ENCODE measurements around the gene ZFAND6.
"Not testable (repeated sequence)": the region's sequence is repeated elsewhere in the genome, so short reads cannot be mapped to it uniquely, and the experiment has no call there.

ZFAND6 gene

DNA sequence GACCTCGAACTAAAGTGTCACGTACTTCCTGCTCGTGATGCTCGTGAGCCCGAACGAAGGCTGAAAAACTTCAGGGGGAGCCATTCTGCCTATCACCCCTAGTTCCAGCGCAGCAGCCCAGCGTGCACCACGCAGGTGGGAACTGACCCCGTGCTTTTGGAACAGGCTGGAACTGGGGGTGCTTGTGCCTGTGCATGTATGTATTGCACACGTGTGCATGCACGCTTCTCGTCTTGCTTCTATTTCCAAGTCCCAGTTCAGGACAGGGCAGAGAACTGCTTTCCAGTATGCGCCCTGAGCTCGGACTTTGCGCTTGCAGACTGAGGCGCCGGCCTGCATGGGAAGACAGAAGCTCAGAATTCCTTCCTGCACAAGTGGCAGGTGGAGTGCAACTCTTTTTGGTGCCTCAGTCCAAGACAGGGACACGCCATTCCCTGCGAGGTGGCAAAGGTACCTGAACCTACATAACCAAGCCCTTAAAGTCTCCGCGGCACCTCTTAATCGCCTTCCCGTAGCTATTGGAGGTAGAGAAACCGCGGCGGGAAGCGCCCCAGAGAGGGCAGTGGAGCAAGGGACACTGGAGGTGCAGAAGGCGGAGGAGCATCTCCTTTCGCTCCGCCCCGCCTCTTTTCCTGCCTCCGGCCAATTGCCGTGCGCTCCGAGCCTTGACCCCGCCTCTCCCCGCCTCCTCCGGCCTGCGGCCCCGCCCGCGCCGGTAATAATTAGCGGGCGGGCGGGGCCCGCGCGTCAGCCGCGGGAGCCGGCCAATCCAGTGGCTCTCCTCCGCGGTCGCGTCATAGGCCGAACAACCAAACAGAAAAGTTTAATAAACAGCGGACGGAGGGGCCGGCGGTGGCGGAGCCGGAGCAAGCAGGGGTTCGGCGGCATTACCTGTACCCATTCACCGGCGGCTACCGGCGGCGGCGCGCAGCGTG lies at the start of gene ZFAND6:
Gene ZFAND6, plus strand, starts transcription at position 826 of the 935 bp plus-strand sequence. CDS start 60,669 bp downstream, outside the sequence.
- DNase-seq (ENCODE audit: low spot score) = peak; percentile 98

- DNase-seq (ENCODE audit: low spot score) = no peak
Measured at GRCh38 chr15:80010131-80010673, 49.3 kb upstream of the ZFAND6 start.

DNA sequence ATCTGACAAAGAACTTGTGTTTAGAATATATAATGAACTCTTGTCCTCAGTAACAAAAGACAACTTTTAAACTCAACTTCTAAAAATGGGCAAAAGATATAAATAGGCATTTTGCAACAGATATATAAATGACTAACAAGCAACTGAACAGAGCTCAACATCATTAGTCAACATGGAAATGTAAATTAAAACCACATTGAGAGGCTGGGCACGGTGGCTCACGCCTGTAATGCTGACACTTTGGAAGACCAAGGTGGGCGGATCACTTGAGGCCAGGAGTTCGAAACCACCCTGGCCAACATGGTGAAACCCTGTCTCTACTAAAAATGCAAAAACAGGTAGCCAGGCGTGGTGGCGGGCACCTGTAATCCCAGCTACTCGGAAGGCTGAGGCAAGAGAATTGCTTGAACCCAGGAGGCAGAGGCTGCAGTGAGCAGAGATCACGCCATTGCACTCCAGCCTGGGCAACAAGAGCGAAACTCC lies 48.4 kb upstream of the ZFAND6 start:
- peak; percentile 55 for DNase-seq (ENCODE audit: low spot score)

- DNase-seq (ENCODE audit: low spot score) = no peak
Measured at GRCh38 chr15:80011596-80011995, 47.9 kb upstream of the ZFAND6 start.

DNA sequence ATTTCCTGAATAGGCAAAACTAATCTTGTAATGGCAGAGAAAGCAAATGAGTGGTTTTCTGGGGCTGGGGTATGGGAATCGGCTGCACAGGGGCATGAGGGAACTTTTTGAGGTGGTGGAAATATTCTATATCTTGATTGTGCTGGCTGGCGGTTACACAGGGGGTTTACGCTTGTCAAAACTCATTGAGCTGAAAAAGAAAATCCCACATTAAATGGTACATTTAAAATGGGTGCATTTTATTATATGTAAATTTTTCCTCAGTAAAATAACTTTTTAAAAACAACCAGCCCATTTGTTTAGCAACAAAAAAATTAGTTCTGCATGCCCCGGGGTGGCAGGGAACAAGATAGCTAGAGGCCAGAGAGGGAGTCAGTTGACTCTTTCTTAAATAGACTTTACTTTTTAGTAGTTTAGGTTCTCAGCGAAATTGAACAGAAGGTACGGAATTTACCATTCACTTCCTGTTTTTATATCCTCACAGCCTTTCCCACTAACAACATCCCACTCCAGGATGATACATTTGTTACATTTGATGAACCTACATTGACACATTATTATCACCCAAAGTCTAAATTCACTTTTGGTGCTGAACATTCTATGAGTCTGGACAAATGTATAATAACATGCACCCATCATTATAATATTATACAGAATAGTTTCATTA lies 47.3 kb upstream of the ZFAND6 start:
- DNase-seq (ENCODE audit: low spot score) = no peak

GRCh38 chr15:80014186-80014585 lies 45.3 kb upstream of the ZFAND6 start:
- DNase-seq (ENCODE audit: low spot score) = not testable (repeated sequence)

GRCh38 chr15:80015156-80015555 lies 44.3 kb upstream of the ZFAND6 start:
- no peak for DNase-seq (ENCODE audit: low spot score)

GRCh38 chr15:80016506-80016905 lies 43.0 kb upstream of the ZFAND6 start:
- DNase-seq (ENCODE audit: low spot score) = not testable (repeated sequence)

DNA sequence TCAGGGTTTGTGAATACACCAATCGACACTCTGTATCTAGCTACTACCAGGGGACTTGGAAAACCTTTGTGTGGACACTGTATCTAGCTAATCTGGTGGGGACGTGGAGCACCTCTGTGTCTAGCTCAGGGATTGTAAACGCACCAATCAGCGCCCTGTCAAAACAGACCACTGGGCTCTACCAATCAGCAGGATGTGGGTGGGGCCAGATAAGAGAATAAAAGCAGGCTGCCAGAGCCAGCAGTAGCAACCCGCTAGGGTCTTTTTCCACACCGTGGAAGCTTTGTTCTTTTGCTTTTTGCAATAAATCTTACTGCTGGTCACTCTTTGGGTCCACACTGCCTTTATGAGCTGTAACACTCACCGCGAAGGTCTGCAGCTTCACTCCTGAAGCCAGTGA lies 42.3 kb upstream of the ZFAND6 start:
- not testable (repeated sequence) for DNase-seq (ENCODE audit: low spot score)

DNA sequence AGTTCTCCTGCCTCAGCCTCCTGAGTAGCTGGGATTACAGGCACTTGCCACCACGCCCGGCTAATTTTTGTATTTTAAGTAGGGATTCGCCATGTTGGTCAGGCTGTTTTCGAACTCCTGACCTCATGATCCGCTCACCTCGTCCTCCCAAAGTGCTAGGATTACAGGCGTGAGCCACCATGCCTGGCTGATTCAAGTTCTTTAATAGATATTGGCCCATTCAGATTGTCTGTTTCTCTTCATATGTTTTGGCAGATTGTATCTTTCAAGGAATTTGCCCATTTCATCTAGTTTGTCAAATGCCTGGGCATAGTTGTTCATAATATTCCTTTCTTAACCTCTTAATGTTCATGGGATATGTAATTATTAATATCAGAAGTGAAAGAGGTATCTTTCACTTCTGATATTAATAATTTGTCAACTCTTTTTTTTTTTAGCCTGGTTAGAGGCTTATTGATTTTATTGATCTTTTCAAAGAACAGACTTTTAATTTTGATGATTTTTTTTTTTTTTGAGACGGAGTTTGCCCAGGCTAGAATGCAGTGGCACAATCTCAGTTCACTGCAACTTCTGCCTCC lies 40.2 kb upstream of the ZFAND6 start:
- no peak for DNase-seq (ENCODE audit: low spot score)

GRCh38 chr15:80020149-80020548 lies 39.3 kb upstream of the ZFAND6 start:
- not testable (repeated sequence) for DNase-seq (ENCODE audit: low spot score)

DNA sequence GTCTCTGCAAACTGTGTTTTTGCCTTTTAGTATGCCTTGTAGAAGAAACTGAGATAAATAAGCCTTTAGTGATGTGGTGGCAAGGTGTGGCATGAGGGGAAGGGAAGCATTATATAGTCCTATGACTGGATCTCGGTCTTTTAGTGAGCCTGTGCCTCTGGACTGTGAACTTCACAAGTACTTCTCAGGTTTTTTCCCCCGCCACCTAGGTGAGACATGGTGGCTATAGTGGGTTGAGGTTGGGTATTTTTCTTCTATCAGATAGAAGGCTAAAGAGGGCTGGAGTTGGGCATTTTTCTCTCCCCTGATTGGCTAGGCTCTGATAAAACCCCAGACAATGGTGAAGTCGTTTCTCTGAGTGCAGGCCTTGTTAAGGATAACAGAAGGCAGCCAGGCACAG lies 38.7 kb upstream of the ZFAND6 start:
- DNase-seq (ENCODE audit: low spot score) = no peak

DNA sequence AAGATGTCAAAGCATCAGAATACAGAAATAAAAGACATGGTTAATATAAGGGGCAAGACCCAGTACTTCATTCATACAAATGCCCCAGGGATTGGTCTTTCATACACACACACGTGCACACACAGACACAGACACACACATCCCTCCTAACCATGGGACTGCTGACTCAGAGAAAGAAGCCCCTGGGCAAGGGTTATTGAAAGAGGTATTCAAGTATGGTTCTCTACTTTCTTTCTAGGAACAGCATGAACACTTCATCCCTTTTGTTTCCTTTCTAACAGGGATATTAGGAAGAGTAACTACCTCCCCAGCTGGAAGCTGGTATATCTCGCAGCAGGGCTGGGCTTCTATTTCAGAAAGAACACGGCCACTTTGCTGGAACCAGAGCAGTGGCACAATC lies 33.2 kb upstream of the ZFAND6 start:
- no peak for DNase-seq (ENCODE audit: low spot score)

DNA sequence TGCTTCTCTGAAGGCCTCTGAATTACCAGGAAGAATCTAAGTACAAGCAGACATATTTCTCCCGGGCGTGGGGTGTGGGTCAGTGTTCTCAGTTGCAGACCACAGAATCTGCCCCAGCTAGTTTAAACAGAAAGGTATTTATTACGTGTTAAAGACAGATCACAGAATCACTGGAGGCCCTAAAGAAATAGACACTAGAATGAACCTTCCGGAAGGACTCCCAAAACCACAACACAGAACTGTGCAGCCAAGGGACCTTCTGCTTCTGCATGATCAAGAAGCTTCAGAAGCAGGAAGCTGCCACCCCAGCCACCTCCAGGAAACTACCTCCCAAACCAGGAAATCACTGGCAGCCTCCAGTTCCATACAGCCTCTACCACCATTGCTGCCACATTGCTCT lies 32.7 kb upstream of the ZFAND6 start:
- no peak for DNase-seq (ENCODE audit: low spot score)

- DNase-seq (ENCODE audit: low spot score) = no peak
Measured at GRCh38 chr15:80028937-80029336, 30.5 kb upstream of the ZFAND6 start.

DNA sequence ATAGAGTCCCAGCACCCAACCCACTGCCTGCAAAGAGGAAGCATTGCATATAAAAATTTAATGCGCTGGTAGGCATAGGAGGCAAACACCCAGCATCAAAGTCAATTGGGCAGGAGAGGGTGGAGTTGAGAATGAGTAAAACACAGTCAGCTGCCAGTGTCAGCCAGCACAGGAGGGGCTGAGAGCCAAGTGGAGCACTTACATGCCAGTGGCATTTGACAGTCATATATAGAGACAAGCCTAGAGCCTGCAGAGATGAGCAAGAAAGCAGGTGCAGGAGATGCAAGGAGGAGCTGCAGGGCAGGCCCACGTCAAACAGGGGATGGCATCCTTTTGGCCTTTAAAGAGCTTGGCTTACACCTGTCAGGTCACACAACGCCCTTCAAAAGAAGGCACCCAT lies 27.6 kb upstream of the ZFAND6 start:
- DNase-seq (ENCODE audit: low spot score) = no peak

- DNase-seq (ENCODE audit: low spot score) = no peak
Measured at GRCh38 chr15:80034629-80035028, 24.8 kb upstream of the ZFAND6 start.

GRCh38 chr15:80036071-80036470 lies 23.4 kb upstream of the ZFAND6 start:
- no peak for DNase-seq (ENCODE audit: low spot score)

DNA sequence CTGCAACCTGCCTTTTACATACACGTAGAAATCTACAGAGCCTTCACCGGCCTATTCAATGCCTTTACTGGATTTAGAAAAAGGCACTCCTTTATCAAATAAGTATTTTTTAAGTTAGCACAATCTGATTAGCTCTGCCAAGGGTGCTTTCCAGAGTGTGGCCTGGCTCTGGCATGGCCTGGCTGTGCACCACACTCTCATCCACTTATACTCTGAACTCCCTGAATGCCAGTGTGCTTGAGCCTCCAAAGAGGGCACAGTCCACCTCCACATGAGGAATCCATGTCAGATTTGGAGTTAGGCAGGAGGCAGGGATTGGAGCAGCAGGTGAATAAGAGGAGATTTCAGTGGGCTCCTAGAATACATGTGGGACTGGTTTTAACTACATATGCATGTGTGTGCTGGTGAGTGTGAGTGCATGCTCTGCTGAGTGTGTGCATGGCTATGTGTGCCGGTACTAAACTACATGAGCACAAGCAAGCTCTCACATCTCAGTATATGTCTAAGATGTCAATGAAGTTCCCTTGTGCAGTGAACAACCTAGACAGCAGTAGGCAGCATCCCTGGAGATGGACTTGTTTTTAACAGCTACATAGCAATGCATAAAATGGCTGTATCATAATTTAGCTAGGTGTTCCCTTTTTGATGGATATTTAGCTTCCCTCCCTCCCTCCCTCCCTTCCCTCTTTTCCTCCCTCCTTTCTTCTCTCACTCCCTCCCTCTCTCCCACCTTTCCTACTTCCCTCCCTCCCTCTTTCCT lies 17.8 kb upstream of the ZFAND6 start:
- no peak for DNase-seq (ENCODE audit: low spot score)

GRCh38 chr15:80042568-80042967 lies 16.9 kb upstream of the ZFAND6 start:
- no peak for DNase-seq (ENCODE audit: low spot score)

DNA sequence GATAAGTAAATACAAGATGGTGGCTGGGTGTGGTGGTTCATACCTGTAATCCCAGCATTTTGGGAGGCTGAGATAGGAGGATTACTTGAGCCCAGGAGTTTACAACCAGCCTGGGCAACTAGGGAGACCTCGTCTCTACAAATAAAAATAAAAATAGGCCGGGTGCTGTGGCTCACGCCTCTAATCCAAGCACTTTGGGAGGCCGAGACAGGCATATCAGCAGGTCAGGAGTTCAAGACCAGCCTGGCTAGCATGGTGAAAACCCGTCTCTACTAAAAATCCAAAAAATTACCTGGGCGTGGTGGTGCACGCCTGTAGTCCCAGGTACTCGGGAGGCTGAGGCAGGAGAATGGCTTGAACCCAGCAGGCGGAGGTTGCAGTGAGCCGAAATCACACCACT lies 14.3 kb upstream of the ZFAND6 start:
- DNase-seq (ENCODE audit: low spot score) = not testable (repeated sequence)

DNA sequence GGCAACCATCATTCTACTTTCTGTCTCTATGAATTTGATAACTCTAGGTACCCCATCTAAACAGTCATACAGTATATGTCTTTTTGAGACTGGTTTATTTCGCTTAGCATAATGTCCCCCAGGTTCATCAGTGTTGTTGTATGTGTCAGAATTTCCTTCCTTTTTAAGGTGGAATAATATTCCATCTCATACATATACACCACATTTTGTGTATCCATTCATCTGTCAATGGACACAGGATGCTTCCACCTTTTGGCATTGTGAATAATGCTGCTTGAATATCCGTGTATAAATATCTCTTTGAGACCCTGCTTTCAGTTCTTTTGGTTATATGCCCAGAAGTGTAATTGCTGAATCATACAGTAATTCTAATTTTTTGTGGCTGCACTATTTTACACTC lies 10.4 kb upstream of the ZFAND6 start:
- DNase-seq (ENCODE audit: low spot score) = no peak
